Measurements from ENCODE around the gene SAV1. TPM values are rescaled to one million over a fixed set of nuclear protein-coding genes. Genes with fewer than 3 reads are reported as not detected.

The SAV1 gene
- total and polyA plus RNA-seq, 2 of the 13 experiments (the other 11 are each of a cell fraction or from before 2014, with no cell fraction given), result 7.3 to 8.2 TPM

DNA sequence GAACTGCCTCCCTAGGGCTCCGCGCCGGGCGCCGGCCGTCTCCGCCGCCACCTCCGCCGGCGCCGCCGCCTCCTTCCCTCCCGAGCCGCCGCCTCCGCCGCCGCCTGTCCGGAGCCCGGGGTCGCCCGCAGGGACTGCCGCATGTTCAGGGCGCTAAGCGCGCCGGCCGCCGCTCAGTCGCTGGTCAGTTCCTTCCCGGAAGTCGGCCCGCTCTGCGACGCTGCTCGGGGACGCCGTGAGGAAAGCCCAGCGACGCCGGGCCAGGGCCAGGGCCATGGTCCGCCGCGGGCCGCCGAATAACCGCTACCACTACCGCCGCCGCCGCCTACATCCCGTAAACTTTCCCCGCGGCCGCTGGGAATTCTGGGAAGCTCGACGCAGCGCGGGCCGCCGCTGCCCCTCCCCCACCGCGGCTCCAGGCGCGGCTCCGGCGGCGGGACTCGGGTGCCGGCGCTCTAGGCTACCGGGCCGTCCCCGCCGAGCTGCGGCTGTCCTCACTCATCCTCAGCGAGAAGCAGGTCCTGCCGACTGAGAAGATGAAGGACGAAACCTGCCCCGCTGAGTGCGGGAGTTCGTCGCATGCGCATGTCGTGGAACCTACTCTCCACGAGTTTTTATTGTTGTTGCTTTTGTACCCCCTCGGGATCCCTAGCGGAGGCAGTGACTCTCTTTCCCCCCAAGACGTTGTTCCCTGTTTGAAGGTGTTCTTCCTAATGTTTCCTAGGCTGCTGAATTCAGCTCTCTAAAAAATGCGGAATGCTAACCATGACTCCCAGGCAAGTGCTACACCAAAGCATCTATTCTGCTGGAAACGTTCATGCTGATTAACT lies at the start of gene SAV1 (continued):
- TF ChIP-seq, protein P1, sequence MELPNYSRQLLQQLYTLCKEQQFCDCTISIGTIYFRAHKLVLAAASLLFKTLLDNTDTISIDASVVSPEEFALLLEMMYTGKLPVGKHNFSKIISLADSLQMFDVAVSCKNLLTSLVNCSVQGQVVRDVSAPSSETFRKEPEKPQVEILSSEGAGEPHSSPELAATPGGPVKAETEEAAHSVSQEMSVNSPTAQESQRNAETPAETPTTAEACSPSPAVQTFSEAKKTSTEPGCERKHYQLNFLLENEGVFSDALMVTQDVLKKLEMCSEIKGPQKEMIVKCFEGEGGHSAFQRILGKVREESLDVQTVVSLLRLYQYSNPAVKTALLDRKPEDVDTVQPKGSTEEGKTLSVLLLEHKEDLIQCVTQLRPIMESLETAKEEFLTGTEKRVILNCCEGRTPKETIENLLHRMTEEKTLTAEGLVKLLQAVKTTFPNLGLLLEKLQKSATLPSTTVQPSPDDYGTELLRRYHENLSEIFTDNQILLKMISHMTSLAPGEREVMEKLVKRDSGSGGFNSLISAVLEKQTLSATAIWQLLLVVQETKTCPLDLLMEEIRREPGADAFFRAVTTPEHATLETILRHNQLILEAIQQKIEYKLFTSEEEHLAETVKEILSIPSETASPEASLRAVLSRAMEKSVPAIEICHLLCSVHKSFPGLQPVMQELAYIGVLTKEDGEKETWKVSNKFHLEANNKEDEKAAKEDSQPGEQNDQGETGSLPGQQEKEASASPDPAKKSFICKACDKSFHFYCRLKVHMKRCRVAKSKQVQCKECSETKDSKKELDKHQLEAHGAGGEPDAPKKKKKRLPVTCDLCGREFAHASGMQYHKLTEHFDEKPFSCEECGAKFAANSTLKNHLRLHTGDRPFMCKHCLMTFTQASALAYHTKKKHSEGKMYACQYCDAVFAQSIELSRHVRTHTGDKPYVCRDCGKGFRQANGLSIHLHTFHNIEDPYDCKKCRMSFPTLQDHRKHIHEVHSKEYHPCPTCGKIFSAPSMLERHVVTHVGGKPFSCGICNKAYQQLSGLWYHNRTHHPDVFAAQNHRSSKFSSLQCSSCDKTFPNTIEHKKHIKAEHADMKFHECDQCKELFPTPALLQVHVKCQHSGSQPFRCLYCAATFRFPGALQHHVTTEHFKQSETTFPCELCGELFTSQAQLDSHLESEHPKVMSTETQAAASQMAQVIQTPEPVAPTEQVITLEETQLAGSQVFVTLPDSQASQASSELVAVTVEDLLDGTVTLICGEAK (IDR thresholded peaks at IDR 0.05), result no peak
- TF ChIP-seq, protein P1 (CRISPR knock-in tag; IDR thresholded peaks at IDR 0.05), result peak; percentile 83
- TF ChIP-seq PAX8 (CRISPR knock-in tag; IDR thresholded peaks at IDR 0.05; ENCODE audit: borderline replicate concordance) (peak; percentile 91; the same call in 1 of the 2 replicates), MED8 (CRISPR knock-in tag; IDR thresholded peaks at IDR 0.05; ENCODE audit: insufficient replicate concordance) (peak; percentile 75), ZFP36L1 (CRISPR knock-in tag; IDR thresholded peaks at IDR 0.05) (no peak), ZNF7 (CRISPR knock-in tag; IDR thresholded peaks at IDR 0.05) (no peak), HOXA5 (CRISPR knock-in tag; IDR thresholded peaks at IDR 0.05) (peak; percentile 42; the same call in 1 of the 2 replicates), SMAD9 (CRISPR knock-in tag; IDR thresholded peaks at IDR 0.05) (no peak), HNF4G (IDR thresholded peaks at IDR 0.05; ENCODE audit: borderline replicate concordance, low read depth, low read length) (peak; percentile 21; the same call in 1 of the 2 replicates), HNF4G (CRISPR knock-in tag; IDR thresholded peaks at IDR 0.05; ENCODE audit: borderline replicate concordance, low read depth) (no peak), CBX1 (IDR thresholded peaks at IDR 0.05; ENCODE audit: low read depth) (peak; percentile 30), NCOA5 (CRISPR knock-in tag; IDR thresholded peaks at IDR 0.05) (peak; percentile 69; the same call in 1 of the 2 replicates), MZF1 (CRISPR knock-in tag; IDR thresholded peaks at IDR 0.05; ENCODE audit: borderline replicate concordance) (no peak), NR2F1 (CRISPR knock-in tag; IDR thresholded peaks at IDR 0.05) (no peak), GLI4 (CRISPR knock-in tag; IDR thresholded peaks at IDR 0.05; ENCODE audit: borderline replicate concordance) (peak; percentile 88; the same call in 1 of the 2 replicates), ATF7-NPFF (CRISPR knock-in tag; IDR thresholded peaks at IDR 0.05; ENCODE audit: low read depth) (peak; percentile 86), RBFOX2 (IDR thresholded peaks at IDR 0.05; ENCODE audit: low read depth, low read length) (peak; percentile 96)
- TF ChIP-seq, protein P2, sequence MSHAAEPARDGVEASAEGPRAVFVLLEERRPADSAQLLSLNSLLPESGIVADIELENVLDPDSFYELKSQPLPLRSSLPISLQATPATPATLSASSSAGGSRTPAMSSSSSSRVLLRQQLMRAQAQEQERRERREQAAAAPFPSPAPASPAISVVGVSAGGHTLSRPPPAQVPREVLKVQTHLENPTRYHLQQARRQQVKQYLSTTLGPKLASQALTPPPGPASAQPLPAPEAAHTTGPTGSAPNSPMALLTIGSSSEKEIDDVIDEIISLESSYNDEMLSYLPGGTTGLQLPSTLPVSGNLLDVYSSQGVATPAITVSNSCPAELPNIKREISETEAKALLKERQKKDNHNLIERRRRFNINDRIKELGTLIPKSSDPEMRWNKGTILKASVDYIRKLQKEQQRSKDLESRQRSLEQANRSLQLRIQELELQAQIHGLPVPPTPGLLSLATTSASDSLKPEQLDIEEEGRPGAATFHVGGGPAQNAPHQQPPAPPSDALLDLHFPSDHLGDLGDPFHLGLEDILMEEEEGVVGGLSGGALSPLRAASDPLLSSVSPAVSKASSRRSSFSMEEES (CRISPR knock-in tag; IDR thresholded peaks at IDR 0.05), result no peak
- TF ChIP-seq, protein P3, sequence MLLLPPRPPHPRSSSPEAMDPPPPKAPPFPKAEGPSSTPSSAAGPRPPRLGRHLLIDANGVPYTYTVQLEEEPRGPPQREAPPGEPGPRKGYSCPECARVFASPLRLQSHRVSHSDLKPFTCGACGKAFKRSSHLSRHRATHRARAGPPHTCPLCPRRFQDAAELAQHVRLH (CRISPR knock-in tag; IDR thresholded peaks at IDR 0.05; ENCODE audit: borderline replicate concordance, low read depth), result peak; percentile 65; the same call in 1 of the 2 replicates
